Kidney epithelial cell (primary cell): ENCODE data around the gene FRK. TPM values are rescaled to one million over a fixed set of nuclear protein-coding genes. Genes with fewer than 3 reads are reported as not detected.
A peak's percentile ranks its signal among the peaks of the same experiment; 100 is the strongest.

Source experiments
- DNase-seq: peaks from one replicate; pipeline ENCODE4 v3.0.0-alpha.2; 2010; ENCODE audit warnings: low read depth
- H3K27me3 ChIP-seq: 2 replicates; pipeline ENCODE4 v1.6.0; 2011; ENCODE audit warnings: low read length; ENCODE audit not compliant: control insufficient read depth, insufficient read depth
- H3K36me3 ChIP-seq: 2 replicates; pipeline ENCODE4 v1.5.1; 2011; ENCODE audit warnings: low read length; ENCODE audit not compliant: control insufficient read depth, insufficient read depth
- H3K4me3 ChIP-seq: 2 replicates; pipeline ENCODE4 v1.5.1; 2011; ENCODE audit warnings: low read depth, mild to moderate bottlenecking, control low read depth, low read length
- total RNA-seq: library from RNA; depleted of rRNA; stranded (reverse); fragments of >200 nt; gene quantifications from 2 replicates; pipeline ENCODE4 v1.2.3, GENCODE V29; 2015
- TF ChIP-seq, protein P1 (sequence below): IDR thresholded peaks from 2 replicates; pipeline ENCODE4 v1.5.1; 2011; ENCODE audit warnings: mild to moderate bottlenecking, moderate library complexity, low read length, control low read depth, inconsistent platforms; ENCODE audit not compliant: insufficient read depth, poor library complexity, severe bottlenecking

The FRK gene
- total RNA-seq, 1 donor from 2014 or later: 3.1 TPM

DNA sequence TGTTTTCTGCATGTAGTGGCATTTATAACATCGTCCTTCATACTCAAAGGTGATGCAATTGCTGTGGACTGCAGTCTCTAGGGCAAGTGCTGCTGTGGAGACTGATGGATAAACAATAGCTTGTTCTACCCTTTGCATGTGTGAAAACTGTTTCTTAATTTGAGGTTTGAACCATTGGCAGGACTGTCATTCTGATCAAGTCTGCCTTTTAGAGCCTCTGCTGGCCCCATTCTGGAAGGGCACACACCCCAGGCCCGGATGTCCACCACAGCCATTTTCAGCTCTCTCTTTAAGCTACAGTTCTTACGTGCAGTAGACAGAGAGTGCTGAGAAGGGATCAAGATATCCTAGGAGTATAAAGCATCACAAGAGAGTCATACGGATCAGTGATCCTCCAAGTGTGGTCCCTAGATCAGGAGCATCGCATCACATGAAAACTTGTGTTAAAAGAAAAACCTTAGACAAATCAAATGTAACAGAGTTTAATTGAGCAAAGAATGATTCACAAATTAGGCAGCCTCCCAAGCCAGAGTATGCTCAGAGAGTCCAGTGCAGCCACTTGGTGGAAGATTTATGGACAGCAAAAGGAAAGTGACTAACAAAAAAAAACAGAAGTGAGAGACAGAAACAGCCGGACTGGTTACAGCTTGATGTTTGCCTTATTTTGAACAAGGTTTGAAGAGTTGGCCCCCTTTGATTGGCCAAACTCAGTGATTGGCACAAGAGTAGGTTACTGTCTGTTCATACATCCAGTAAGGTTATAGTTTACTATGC, 52.0 kb downstream of the FRK start:
- Histone ChIP-seq H3K36me3 (no peaks in the 10 kb centered on the region), H3K27me3 (no peaks in the 10 kb centered on the region), H3K4me3 (no peak overlapping the region)
- DNase-seq: peak; percentile 83
- TF ChIP-seq, protein P1, sequence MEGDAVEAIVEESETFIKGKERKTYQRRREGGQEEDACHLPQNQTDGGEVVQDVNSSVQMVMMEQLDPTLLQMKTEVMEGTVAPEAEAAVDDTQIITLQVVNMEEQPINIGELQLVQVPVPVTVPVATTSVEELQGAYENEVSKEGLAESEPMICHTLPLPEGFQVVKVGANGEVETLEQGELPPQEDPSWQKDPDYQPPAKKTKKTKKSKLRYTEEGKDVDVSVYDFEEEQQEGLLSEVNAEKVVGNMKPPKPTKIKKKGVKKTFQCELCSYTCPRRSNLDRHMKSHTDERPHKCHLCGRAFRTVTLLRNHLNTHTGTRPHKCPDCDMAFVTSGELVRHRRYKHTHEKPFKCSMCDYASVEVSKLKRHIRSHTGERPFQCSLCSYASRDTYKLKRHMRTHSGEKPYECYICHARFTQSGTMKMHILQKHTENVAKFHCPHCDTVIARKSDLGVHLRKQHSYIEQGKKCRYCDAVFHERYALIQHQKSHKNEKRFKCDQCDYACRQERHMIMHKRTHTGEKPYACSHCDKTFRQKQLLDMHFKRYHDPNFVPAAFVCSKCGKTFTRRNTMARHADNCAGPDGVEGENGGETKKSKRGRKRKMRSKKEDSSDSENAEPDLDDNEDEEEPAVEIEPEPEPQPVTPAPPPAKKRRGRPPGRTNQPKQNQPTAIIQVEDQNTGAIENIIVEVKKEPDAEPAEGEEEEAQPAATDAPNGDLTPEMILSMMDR: no peak

- no peaks in the 10 kb centered on the region for H3K36me3 ChIP-seq
- TF ChIP-seq, protein P1: no peak
- DNase-seq: no peak
Measured at GRCh38 chr6:116004841-116005815, 55.6 kb downstream of the FRK start.

DNA sequence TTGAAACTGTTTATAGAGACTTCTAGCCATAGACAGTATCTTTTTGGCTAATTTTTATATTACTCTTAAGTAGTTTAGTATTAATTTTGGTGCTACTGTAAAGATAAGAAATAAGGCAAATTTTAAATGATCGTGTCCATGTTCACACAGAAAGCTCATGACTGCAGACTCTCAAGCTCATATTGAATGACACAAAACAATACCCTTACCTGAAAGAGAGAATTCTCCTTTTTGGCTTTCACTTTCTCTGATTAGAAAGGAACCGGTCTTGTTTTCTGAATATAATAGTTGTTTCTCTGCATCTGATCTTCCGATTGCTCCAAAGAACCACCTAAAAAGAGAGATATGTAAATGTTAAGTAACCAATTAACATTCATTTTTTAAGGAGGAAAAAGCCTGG, 57.0 kb downstream of the FRK start:
- TF ChIP-seq, protein P1: no peak
- no peak overlapping the region for H3K4me3 ChIP-seq
- no peaks in the 10 kb centered on the region for H3K36me3 ChIP-seq
- no peaks in the 10 kb centered on the region for H3K27me3 ChIP-seq
- no peak for DNase-seq

More at GRCh38 chr6:116004841-116005815, 55.6 kb downstream of the FRK start:
- H3K4me3 ChIP-seq: no peak overlapping the region
- H3K27me3 ChIP-seq: no peaks in the 10 kb centered on the region

- no peaks in the 10 kb centered on the region for H3K36me3 ChIP-seq
- no peak for DNase-seq
- TF ChIP-seq, protein P1: no peak
- no peak overlapping the region for H3K4me3 ChIP-seq
- H3K27me3 ChIP-seq: no peaks in the 10 kb centered on the region
Measured at GRCh38 chr6:116002756-116003155, 57.9 kb downstream of the FRK start.

DNA sequence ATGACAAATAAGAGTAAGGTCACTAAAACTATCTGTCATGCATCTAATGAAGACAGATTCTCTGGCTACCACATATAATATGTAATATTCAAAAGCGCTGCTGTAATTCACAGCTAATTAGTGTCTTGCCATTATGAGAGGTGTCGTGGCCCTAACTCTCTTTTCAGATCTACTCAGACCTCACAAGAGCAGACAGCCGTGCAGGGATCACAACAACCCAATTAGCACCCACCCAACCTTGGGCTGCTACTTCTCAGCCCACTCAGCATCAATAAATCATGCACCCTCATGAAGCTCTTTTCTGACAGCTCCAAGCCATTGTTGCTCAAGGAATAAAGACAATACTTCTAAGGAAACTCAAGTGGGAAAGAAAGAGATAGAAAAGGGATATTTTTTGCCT, 61.5 kb downstream of the FRK start:
- H3K27me3 ChIP-seq: no peaks in the 10 kb centered on the region
- no peaks in the 10 kb centered on the region for H3K36me3 ChIP-seq
- TF ChIP-seq, protein P1: no peak
- H3K4me3 ChIP-seq: no peak overlapping the region
- DNase-seq: no peak
